Measurements from ENCODE around the gene LTV1. TPM values are rescaled to one million over a fixed set of nuclear protein-coding genes. Genes with fewer than 3 reads are reported as not detected.

LTV1 gene
- total RNA-seq, 1 donor from 2014 or later: 20.7 TPM

Other genes with a start within 250 kb of the LTV1 start
- 181 TPM for gene PHACTR2, start 165.4 kb upstream of the LTV1 start, total RNA-seq (ENCODE audit: unreplicated experiment)
- 0.28 TPM for gene ZC2HC1B, start 21.1 kb downstream of the LTV1 start, total RNA-seq (ENCODE audit: unreplicated experiment)
- gene PLAGL1, start 164.9 kb downstream of the LTV1 start, total RNA-seq (ENCODE audit: unreplicated experiment): 294 TPM

All from endothelial cell (in vitro differentiated cells).